SK-N-SH treated with all-trans-retinoic acid at 6 μM for 48 hours (cell line): ENCODE measurements around the gene SMIM41.

Source experiments
- ARNTL ChIP-seq: fragments of 450-650 bp; formaldehyde crosslinking; IDR thresholded peaks from 2 replicates; pipeline ENCODE4 v1.5.0; 2020; ENCODE audit warnings: low read depth, mild to moderate bottlenecking, moderate library complexity, borderline replicate concordance
- CSRNP3 ChIP-seq: fragments of 250-450 bp; sonication (Bioruptor Pico); IDR thresholded peaks from 2 replicates; pipeline ENCODE4 v1.5.1; 2021; ENCODE audit warnings: mild to moderate bottlenecking, moderate library complexity
- ESRRG ChIP-seq: fragments of 250-450 bp; sonication (Bioruptor Pico); IDR thresholded peaks from 2 replicates; pipeline ENCODE4 v1.6.1; 2021; ENCODE audit warnings: mild to moderate bottlenecking

- no peak for TF ChIP-seq ESRRG (CRISPR knock-in tag)
- no peak for TF ChIP-seq CSRNP3 (CRISPR knock-in tag)
- TF ChIP-seq ARNTL (CRISPR knock-in tag) = no peak
These were observed 71.8 kb downstream of the SMIM41 start for GRCh38 chr12:52151153-52151836.
